Measurements from ENCODE around the gene HMCN1.

GRCh38 chr1:185837711-185838110, 103.5 kb downstream of the HMCN1 start:
- no peak for TF ChIP-seq CTCF (IDR thresholded peaks at IDR 0.05)
- TF ChIP-seq POLR2A (IDR thresholded peaks at IDR 0.05): no peak

Data from heart left ventricle (tissue), 13 donors.